Measurements from ENCODE around the gene TTPAL. TPM values are rescaled to one million over a fixed set of nuclear protein-coding genes. Genes with fewer than 3 reads are reported as not detected.

Gene TTPAL
- total and polyA plus RNA-seq, 10 donors, result 3.5 to 16.3 (median 11.8) TPM

GRCh38 chr20:44540834-44541233 is 65.2 kb downstream of the TTPAL start:
- H3K27ac ChIP-seq, result no peak overlapping the region
- no peak for DNase-seq
- H3K36me3 ChIP-seq, result no peaks in the 10 kb centered on the region
- H3K4me3 ChIP-seq, result no peak overlapping the region
- intact Hi-C loops (cut with DNase I; ENCODE audit: low total_unique reads), result no loop called here
- H3K9me3 ChIP-seq, result no peaks in the 10 kb centered on the region
- WGBS, 5 donors, result 55 to 76% (median 63%) methylated on average over 6 of the region's 6 CpGs
- no peak for TF ChIP-seq POLR2AphosphoS5 (IDR thresholded peaks at IDR 0.05)
- TF ChIP-seq CTCF (IDR thresholded peaks at IDR 0.05 in 8 of 11, conservative IDR thresholded peaks at IDR 0.05 in 3 of 11), result no peak
- no peak for TF ChIP-seq POLR2A (IDR thresholded peaks at IDR 0.05)
- peaks cover 0 to 39% (median 5%) of the 10 kb centered on the region in 6 donors for H3K4me1 ChIP-seq
- no peaks in the 10 kb centered on the region for H3K27me3 ChIP-seq (replicated peaks in 1 of 7)

GRCh38 chr20:44541992-44542391 is 66.3 kb downstream of the TTPAL start:
- Histone ChIP-seq H3K4me3 (no peak overlapping the region), H3K36me3 (no peaks in the 10 kb centered on the region), H3K27me3 (replicated peaks in 1 of 7) (no peaks in the 10 kb centered on the region), H3K9me3 (no peaks in the 10 kb centered on the region), H3K4me1 (peaks cover 0 to 33% (median 5%) of the 10 kb centered on the region in 6 donors), H3K27ac (peak overlapping the region in 4 of 8 donors; percentile 29 to 58 (median 35))
- TF ChIP-seq POLR2A (IDR thresholded peaks at IDR 0.05) (no peak), CTCF (IDR thresholded peaks at IDR 0.05 in 8 of 11, conservative IDR thresholded peaks at IDR 0.05 in 3 of 11) (no peak), POLR2AphosphoS5 (IDR thresholded peaks at IDR 0.05) (no peak)
- DNase-seq, result no peak
- WGBS, 5 donors, result 54 to 70% (median 60%) methylated on average over 4 of the region's 4 CpGs
- intact Hi-C loops (cut with DNase I; ENCODE audit: low total_unique reads), result no loop called here

- Histone ChIP-seq H3K27ac (peak overlapping the region in 2 of 8 donors; percentile 29 to 36), H3K4me3 (no peak overlapping the region), H3K27me3 (replicated peaks in 1 of 7) (no peaks in the 10 kb centered on the region), H3K4me1 (peaks cover 0 to 33% (median 5%) of the 10 kb centered on the region in 6 donors), H3K9me3 (no peaks in the 10 kb centered on the region), H3K36me3 (no peaks in the 10 kb centered on the region)
- DNase-seq, result no peak
- WGBS, 5 donors, result 24 to 45% (median 30%) methylated on average over 1 of the region's 1 CpG
- TF ChIP-seq POLR2AphosphoS5 (IDR thresholded peaks at IDR 0.05), result no peak
- intact Hi-C loops (cut with DNase I; ENCODE audit: low total_unique reads), result no loop called here
Measured at GRCh38 chr20:44542890-44543289, 67.2 kb downstream of the TTPAL start.

GRCh38 chr20:44543358-44543757 is 67.7 kb downstream of the TTPAL start:
- H3K27ac ChIP-seq, result no peak overlapping the region
- intact Hi-C loops (cut with DNase I; ENCODE audit: low total_unique reads), result no loop called here
- no peak for TF ChIP-seq CTCF (IDR thresholded peaks at IDR 0.05 in 8 of 11, conservative IDR thresholded peaks at IDR 0.05 in 3 of 11)
- no peak for TF ChIP-seq POLR2A (IDR thresholded peaks at IDR 0.05)
- no peak for TF ChIP-seq POLR2AphosphoS5 (IDR thresholded peaks at IDR 0.05)
- 78 to 92% (median 82%) methylated on average over 3 of the region's 3 CpGs for WGBS, 5 donors
- H3K27me3 ChIP-seq (replicated peaks in 1 of 7), result no peaks in the 10 kb centered on the region
- no peaks in the 10 kb centered on the region for H3K36me3 ChIP-seq
- peaks cover 0 to 30% (median 5%) of the 10 kb centered on the region in 6 donors for H3K4me1 ChIP-seq
- H3K4me3 ChIP-seq, result no peak overlapping the region
- no peak for DNase-seq
- no peaks in the 10 kb centered on the region for H3K9me3 ChIP-seq

Small RNA genes within 50 kb of the gene (small RNA-seq; reads per million reads assigned to genes)
- gene RPL37AP1, result 0 to 0.08 (median 0) reads per million in 4 donors

Other genes with a start within 250 kb of the TTPAL start
- not detected for gene GDAP1L1, start 228.6 kb upstream of the TTPAL start, total RNA-seq
- not detected for gene GDAP1L1, start 228.6 kb upstream of the TTPAL start, polyA plus RNA-seq
- 1 to 10 TPM; 3.4 to 5.7 (median 5.1) TPM for gene FITM2, start 164.7 kb upstream of the TTPAL start, total RNA-seq
- 1 to 10 TPM; 1.0 to 1.6 (median 1.1) TPM for gene FITM2, start 164.7 kb upstream of the TTPAL start, polyA plus RNA-seq
- gene R3HDML, start 138.8 kb upstream of the TTPAL start, total RNA-seq, result not detected
- gene R3HDML, start 138.8 kb upstream of the TTPAL start, polyA plus RNA-seq, result not detected
- not detected for gene HNF4A, start 120.2 kb upstream of the TTPAL start, total RNA-seq
- under 1 TPM in 1 of 3 donors, not detected in 2; 0.03 TPM for gene HNF4A, start 120.2 kb upstream of the TTPAL start, polyA plus RNA-seq
- gene SERINC3, start 46.2 kb downstream of the TTPAL start, total RNA-seq, result 100 to 1,000 TPM in 2 of 7 donors, 10 to 100 TPM in 5; 73.2 to 117 (median 90.3) TPM
- gene SERINC3, start 46.2 kb downstream of the TTPAL start, polyA plus RNA-seq, result 10 to 100 TPM; 14.5 to 23.9 (median 20.8) TPM
- 10 to 100 TPM; 37.5 to 82.6 (median 47.6) TPM for gene PKIG, start 106.7 kb downstream of the TTPAL start, total RNA-seq
- gene PKIG, start 106.7 kb downstream of the TTPAL start, polyA plus RNA-seq, result 10 to 100 TPM; 64.6 to 82.1 (median 74.9) TPM
- gene ADA, start 175.8 kb downstream of the TTPAL start, total RNA-seq, result 10 to 100 TPM; 18.8 to 30.4 (median 21.0) TPM
- 10 to 100 TPM; 14.8 to 25.0 (median 24.1) TPM for gene ADA, start 175.8 kb downstream of the TTPAL start, polyA plus RNA-seq
- gene CCN5, start 239.5 kb downstream of the TTPAL start, total RNA-seq, result 1 to 10 TPM in 4 of 7 donors, under 1 TPM in 2, not detected in 1; 0.51 to 7.4 (median 1.5) TPM
- gene CCN5, start 239.5 kb downstream of the TTPAL start, polyA plus RNA-seq, result 10 to 100 TPM in 1 of 3 donors, 1 to 10 TPM in 2; 1.3 to 10.6 (median 5.7) TPM

Measured in spleen (tissue), 11 donors.